GM19025 (cell line): ENCODE results near the gene PRR29.
"Not testable (repeated sequence)": the region's sequence is repeated elsewhere in the genome, so short reads cannot be mapped to it uniquely, and the experiment has no call there.

Source experiments
- ATAC-seq: cut with Tn5 transposase; IDR thresholded peaks from one replicate; pipeline ENCODE4 v1.9.1; 2021; ENCODE audit warnings: mild to moderate bottlenecking, low read depth, moderate library complexity; ENCODE audit not compliant: unreplicated experiment

Gene PRR29

GRCh38 chr17:63995626-63996025 is 2.5 kb upstream of the PRR29 start:
- ATAC-seq, result no peak

GRCh38 chr17:63996430-63997182 is 1.5 kb upstream of the PRR29 start:
- no peak for ATAC-seq

GRCh38 chr17:63997341-63998048 is 656 bp upstream of the PRR29 start:
- no peak for ATAC-seq

- no peak for ATAC-seq
Measured at GRCh38 chr17:63998721-63999679, 849 bp downstream of the PRR29 start.

GRCh38 chr17:63999680-64000531 is 1.8 kb downstream of the PRR29 start:
- ATAC-seq, result no peak

GRCh38 chr17:64001091-64001579 is 3.0 kb downstream of the PRR29 start:
- no peak for ATAC-seq

- ATAC-seq, result no peak
Measured at GRCh38 chr17:64001763-64002529, 3.8 kb downstream of the PRR29 start.

GRCh38 chr17:64002658-64003525 is 4.7 kb downstream of the PRR29 start:
- no peak for ATAC-seq

GRCh38 chr17:64003526-64004121 is 5.5 kb downstream of the PRR29 start:
- ATAC-seq, result no peak

GRCh38 chr17:64004218-64004770 is 6.1 kb downstream of the PRR29 start:
- ATAC-seq, result no peak

- ATAC-seq, result no peak
Measured at GRCh38 chr17:64004903-64005733, 7.0 kb downstream of the PRR29 start.

- ATAC-seq, result no peak
Measured at GRCh38 chr17:64005734-64006167, 7.6 kb downstream of the PRR29 start.

- no peak for ATAC-seq
Measured at GRCh38 chr17:64006361-64007088, 8.4 kb downstream of the PRR29 start.

- not testable (repeated sequence) for ATAC-seq
Measured at GRCh38 chr17:64007089-64007837, 9.1 kb downstream of the PRR29 start.

- no peak for ATAC-seq
Measured at GRCh38 chr17:64007838-64008282, 9.7 kb downstream of the PRR29 start.
